ENCODE data around the gene WNT5A.

The WNT5A gene

GRCh38 chr3:55486857-55487380, at the start of gene WNT5A:
TSS of gene WNT5A (minus strand) at chr3:55487306. CDS start at chr3:55486985, 321 bp downstream.
- peaks cover 11% of the 10 kb centered on the region for H3K4me1 ChIP-seq (ENCODE audit: insufficient read depth, insufficient read length)
- peaks cover 16% of the 10 kb centered on the region; the same call in 1 of the 2 replicates for H3K9me3 ChIP-seq (ENCODE audit: insufficient read depth, low read length)
- peak within 1 kb of the TSS; percentile 84 for H3K4me3 ChIP-seq (ENCODE audit: insufficient read length, low read depth)
- peak within 1 kb of the TSS; percentile 91 for H3K9ac ChIP-seq (ENCODE audit: insufficient read length, low read depth)
- H3K36me3 ChIP-seq (ENCODE audit: insufficient read depth, insufficient read length, low read length): peaks cover 27% of the 10 kb centered on the region
- TF ChIP-seq YY1 (IDR thresholded peaks at IDR 0.05; ENCODE audit: insufficient read depth, insufficient read length) (no peak), SUZ12 (IDR thresholded peaks at IDR 0.05; ENCODE audit: extremely low read depth, insufficient read depth, insufficient read length) (no peak), ZNF274 (IDR thresholded peaks at IDR 0.05; ENCODE audit: low read depth, low read length) (no peak)
- peaks cover 8% of the 10 kb centered on the region for H3K27me3 ChIP-seq (ENCODE audit: insufficient read depth, insufficient read length)
- no peak for DNase-seq (ENCODE audit: low read depth, low spot score)

GRCh38 chr3:55534876-55535275, 47.8 kb upstream of the WNT5A start:
- H3K4me1 ChIP-seq (ENCODE audit: insufficient read depth, insufficient read length): peaks cover 4% of the 10 kb centered on the region
- H3K36me3 ChIP-seq (ENCODE audit: insufficient read depth, insufficient read length, low read length): no peaks in the 10 kb centered on the region
- TF ChIP-seq ZNF274 (IDR thresholded peaks at IDR 0.05; ENCODE audit: low read depth, low read length) (no peak), YY1 (IDR thresholded peaks at IDR 0.05; ENCODE audit: insufficient read depth, insufficient read length) (no peak), SUZ12 (IDR thresholded peaks at IDR 0.05; ENCODE audit: extremely low read depth, insufficient read depth, insufficient read length) (no peak)
- no peak for DNase-seq (ENCODE audit: low read depth, low spot score)
- no peak overlapping the region for H3K9ac ChIP-seq (ENCODE audit: insufficient read length, low read depth)
- H3K27me3 ChIP-seq (ENCODE audit: insufficient read depth, insufficient read length): no peaks in the 10 kb centered on the region
- H3K9me3 ChIP-seq (ENCODE audit: insufficient read depth, low read length): no peaks in the 10 kb centered on the region
- no peak overlapping the region for H3K4me3 ChIP-seq (ENCODE audit: insufficient read length, low read depth)

GRCh38 chr3:55532806-55533205, 45.7 kb upstream of the WNT5A start:
- H3K9me3 ChIP-seq (ENCODE audit: insufficient read depth, low read length): no peaks in the 10 kb centered on the region
- H3K4me1 ChIP-seq (ENCODE audit: insufficient read depth, insufficient read length): peaks cover 2% of the 10 kb centered on the region
- no peak overlapping the region for H3K9ac ChIP-seq (ENCODE audit: insufficient read length, low read depth)
- no peak for TF ChIP-seq SUZ12 (IDR thresholded peaks at IDR 0.05; ENCODE audit: extremely low read depth, insufficient read depth, insufficient read length)
- no peaks in the 10 kb centered on the region for H3K36me3 ChIP-seq (ENCODE audit: insufficient read depth, insufficient read length, low read length)
- no peaks in the 10 kb centered on the region for H3K27me3 ChIP-seq (ENCODE audit: insufficient read depth, insufficient read length)
- H3K4me3 ChIP-seq (ENCODE audit: insufficient read length, low read depth): no peak overlapping the region
- DNase-seq (ENCODE audit: low read depth, low spot score): no peak

GRCh38 chr3:55531321-55531720, 44.2 kb upstream of the WNT5A start:
- Histone ChIP-seq H3K4me1 (ENCODE audit: insufficient read depth, insufficient read length) (peaks cover 2% of the 10 kb centered on the region), H3K4me3 (ENCODE audit: insufficient read length, low read depth) (no peak overlapping the region)

GRCh38 chr3:55527361-55527760, 40.3 kb upstream of the WNT5A start:
- Histone ChIP-seq H3K9ac (ENCODE audit: insufficient read length, low read depth) (no peak overlapping the region), H3K27me3 (ENCODE audit: insufficient read depth, insufficient read length) (no peaks in the 10 kb centered on the region), H3K9me3 (ENCODE audit: insufficient read depth, low read length) (no peaks in the 10 kb centered on the region), H3K4me1 (ENCODE audit: insufficient read depth, insufficient read length) (no peaks in the 10 kb centered on the region), H3K4me3 (ENCODE audit: insufficient read length, low read depth) (no peak overlapping the region), H3K36me3 (ENCODE audit: insufficient read depth, insufficient read length, low read length) (no peaks in the 10 kb centered on the region)
- TF ChIP-seq YY1 (IDR thresholded peaks at IDR 0.05; ENCODE audit: insufficient read depth, insufficient read length): no peak
- no peak for TF ChIP-seq SUZ12 (IDR thresholded peaks at IDR 0.05; ENCODE audit: extremely low read depth, insufficient read depth, insufficient read length)
- no peak for TF ChIP-seq ZNF274 (IDR thresholded peaks at IDR 0.05; ENCODE audit: low read depth, low read length)
- no peak for DNase-seq (ENCODE audit: low read depth, low spot score)

More at GRCh38 chr3:55531321-55531720, 44.2 kb upstream of the WNT5A start:
- Histone ChIP-seq H3K9ac (ENCODE audit: insufficient read length, low read depth) (no peak overlapping the region), H3K9me3 (ENCODE audit: insufficient read depth, low read length) (no peaks in the 10 kb centered on the region), H3K36me3 (ENCODE audit: insufficient read depth, insufficient read length, low read length) (no peaks in the 10 kb centered on the region), H3K27me3 (ENCODE audit: insufficient read depth, insufficient read length) (no peaks in the 10 kb centered on the region)
- TF ChIP-seq ZNF274 (IDR thresholded peaks at IDR 0.05; ENCODE audit: low read depth, low read length): no peak
- TF ChIP-seq SUZ12 (IDR thresholded peaks at IDR 0.05; ENCODE audit: extremely low read depth, insufficient read depth, insufficient read length): no peak
- no peak for TF ChIP-seq YY1 (IDR thresholded peaks at IDR 0.05; ENCODE audit: insufficient read depth, insufficient read length)
- no peak for DNase-seq (ENCODE audit: low read depth, low spot score)

- peaks cover 2% of the 10 kb centered on the region for H3K4me1 ChIP-seq (ENCODE audit: insufficient read depth, insufficient read length)
- TF ChIP-seq YY1 (IDR thresholded peaks at IDR 0.05; ENCODE audit: insufficient read depth, insufficient read length) (no peak), ZNF274 (IDR thresholded peaks at IDR 0.05; ENCODE audit: low read depth, low read length) (no peak), SUZ12 (IDR thresholded peaks at IDR 0.05; ENCODE audit: extremely low read depth, insufficient read depth, insufficient read length) (no peak)
- no peak overlapping the region for H3K9ac ChIP-seq (ENCODE audit: insufficient read length, low read depth)
- no peaks in the 10 kb centered on the region for H3K9me3 ChIP-seq (ENCODE audit: insufficient read depth, low read length)
- no peaks in the 10 kb centered on the region for H3K36me3 ChIP-seq (ENCODE audit: insufficient read depth, insufficient read length, low read length)
- DNase-seq (ENCODE audit: low read depth, low spot score): no peak
- H3K27me3 ChIP-seq (ENCODE audit: insufficient read depth, insufficient read length): no peaks in the 10 kb centered on the region
- no peak overlapping the region for H3K4me3 ChIP-seq (ENCODE audit: insufficient read length, low read depth)
Measured at GRCh38 chr3:55526332-55527030, 39.4 kb upstream of the WNT5A start.

- H3K4me3 ChIP-seq (ENCODE audit: insufficient read length, low read depth): no peak overlapping the region
- no peak for DNase-seq (ENCODE audit: low read depth, low spot score)
- no peaks in the 10 kb centered on the region for H3K9me3 ChIP-seq (ENCODE audit: insufficient read depth, low read length)
- H3K4me1 ChIP-seq (ENCODE audit: insufficient read depth, insufficient read length): peaks cover 8% of the 10 kb centered on the region
- TF ChIP-seq ZNF274 (IDR thresholded peaks at IDR 0.05; ENCODE audit: low read depth, low read length) (no peak), YY1 (IDR thresholded peaks at IDR 0.05; ENCODE audit: insufficient read depth, insufficient read length) (no peak), SUZ12 (IDR thresholded peaks at IDR 0.05; ENCODE audit: extremely low read depth, insufficient read depth, insufficient read length) (no peak)
- H3K27me3 ChIP-seq (ENCODE audit: insufficient read depth, insufficient read length): no peaks in the 10 kb centered on the region
- H3K9ac ChIP-seq (ENCODE audit: insufficient read length, low read depth): no peak overlapping the region
- no peaks in the 10 kb centered on the region for H3K36me3 ChIP-seq (ENCODE audit: insufficient read depth, insufficient read length, low read length)
Measured at GRCh38 chr3:55525436-55525835, 38.3 kb upstream of the WNT5A start.

All from NT2/D1 (cell line).